SKM-1 (cell line): ENCODE data around the gene CTBS.

ENCODE experiments used
- DNase-seq: peaks from one replicate; lab custom pipeline; 2025; ENCODE audit not compliant: unreplicated experiment; lab: John Stamatoyannopoulos, UW

Gene CTBS

GRCh38 chr1:84506729-84507453 lies 67.3 kb downstream of the CTBS start:
- no peak for DNase-seq

DNA sequence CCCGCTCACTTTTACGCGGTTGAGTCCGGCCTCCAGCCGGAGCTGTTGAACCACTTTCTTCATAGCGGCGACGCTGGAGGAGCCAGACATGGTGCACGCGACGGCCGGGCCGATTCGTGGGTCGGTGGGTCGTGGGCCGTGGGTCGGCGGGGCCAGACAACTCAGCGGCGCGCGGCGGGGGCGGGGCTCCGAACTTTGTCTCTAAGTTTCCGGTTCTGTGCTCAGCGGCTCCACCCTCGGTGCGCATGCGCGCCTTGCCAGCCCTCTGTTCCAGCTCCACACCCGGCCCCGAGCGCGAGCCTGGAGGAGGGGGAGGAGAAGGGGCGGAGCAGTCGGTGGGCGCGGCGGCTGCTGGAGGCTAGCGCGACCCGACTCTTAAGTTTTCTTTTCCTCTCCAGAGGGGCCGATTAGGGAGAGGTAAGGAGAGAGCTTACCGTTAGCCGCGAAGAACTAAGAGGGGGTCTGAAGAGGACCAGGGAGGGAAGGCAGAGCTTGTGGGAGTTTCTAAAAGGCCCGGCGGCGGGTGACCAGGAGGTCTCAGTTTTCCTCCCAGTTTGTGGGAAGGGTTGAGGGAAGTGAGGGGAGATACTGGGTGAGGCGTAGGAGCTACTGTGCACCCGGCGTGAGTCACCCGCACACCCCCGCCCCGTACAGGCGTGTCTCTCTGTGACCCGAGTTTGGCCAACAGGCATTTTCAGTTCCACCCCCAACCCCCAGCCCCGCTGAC lies 68.1 kb downstream of the CTBS start, which contains the start of the genes GNG5 and SPATA1:
Gene GNG5, minus strand, starts transcription at position 580 of the 727 bp plus-strand sequence. Its CDS starts 490 bp downstream, at position 90.
Gene SPATA1, plus strand, starts transcription at position 385 of the 727 bp plus-strand sequence. CDS start 9,974 bp downstream, outside the sequence.
- DNase-seq, result peak; percentile 87

GRCh38 chr1:84505493-84506001 lies 68.7 kb downstream of the CTBS start:
- DNase-seq, result peak; percentile 58

DNA sequence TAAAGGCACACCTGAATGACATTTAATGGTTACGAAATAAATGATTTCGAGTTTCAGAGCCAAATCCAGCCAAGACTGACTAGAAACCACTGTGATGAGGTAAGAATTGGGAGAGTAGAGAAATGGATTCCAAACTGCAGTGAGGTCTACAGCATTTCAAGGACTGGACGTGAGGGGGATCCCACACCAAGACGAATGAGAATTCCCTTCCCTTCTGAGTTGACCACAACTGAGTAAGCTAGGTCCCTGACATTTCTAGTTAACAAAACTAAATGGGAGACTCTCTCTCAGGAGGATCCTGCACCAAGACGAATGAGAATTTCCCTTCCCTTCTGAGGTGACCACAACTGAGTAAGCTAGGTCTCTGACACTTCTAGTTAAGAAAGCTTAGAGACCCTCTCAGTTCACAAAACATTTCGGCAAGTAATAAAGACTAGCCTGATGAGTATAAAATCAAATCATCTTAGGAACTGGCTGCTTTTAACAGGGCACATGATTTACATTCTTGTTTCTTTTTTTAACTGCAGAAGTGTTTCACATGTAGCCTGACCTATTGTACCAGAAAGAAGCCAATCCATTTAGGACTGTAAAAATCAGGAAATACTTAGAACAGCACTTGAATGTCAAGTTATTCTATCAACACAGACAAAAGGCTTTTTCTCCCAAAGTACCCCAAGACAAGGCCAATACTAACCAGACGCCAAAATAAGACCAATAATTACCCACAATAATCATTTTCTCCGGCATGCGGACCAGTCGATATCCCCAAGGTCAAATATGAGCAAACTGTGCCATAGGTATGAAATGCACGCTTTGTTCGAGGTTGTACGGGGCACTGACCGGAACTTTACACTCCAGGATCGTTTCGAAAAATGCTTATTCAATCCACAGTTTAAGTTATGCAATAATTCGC lies 69.4 kb downstream of the CTBS start:
- DNase-seq, result no peak

GRCh38 chr1:84502927-84503326 lies 71.3 kb downstream of the CTBS start:
- DNase-seq, result no peak
